Amniotic stem cell (primary cell): ENCODE results near the gene CDK5RAP2.
A peak's percentile ranks its signal among the peaks of the same experiment; 100 is the strongest.

Experiments used
- DNase-seq: peaks from one replicate; lab custom pipeline; 2025; lab: John Stamatoyannopoulos, UW

Gene CDK5RAP2

DNA sequence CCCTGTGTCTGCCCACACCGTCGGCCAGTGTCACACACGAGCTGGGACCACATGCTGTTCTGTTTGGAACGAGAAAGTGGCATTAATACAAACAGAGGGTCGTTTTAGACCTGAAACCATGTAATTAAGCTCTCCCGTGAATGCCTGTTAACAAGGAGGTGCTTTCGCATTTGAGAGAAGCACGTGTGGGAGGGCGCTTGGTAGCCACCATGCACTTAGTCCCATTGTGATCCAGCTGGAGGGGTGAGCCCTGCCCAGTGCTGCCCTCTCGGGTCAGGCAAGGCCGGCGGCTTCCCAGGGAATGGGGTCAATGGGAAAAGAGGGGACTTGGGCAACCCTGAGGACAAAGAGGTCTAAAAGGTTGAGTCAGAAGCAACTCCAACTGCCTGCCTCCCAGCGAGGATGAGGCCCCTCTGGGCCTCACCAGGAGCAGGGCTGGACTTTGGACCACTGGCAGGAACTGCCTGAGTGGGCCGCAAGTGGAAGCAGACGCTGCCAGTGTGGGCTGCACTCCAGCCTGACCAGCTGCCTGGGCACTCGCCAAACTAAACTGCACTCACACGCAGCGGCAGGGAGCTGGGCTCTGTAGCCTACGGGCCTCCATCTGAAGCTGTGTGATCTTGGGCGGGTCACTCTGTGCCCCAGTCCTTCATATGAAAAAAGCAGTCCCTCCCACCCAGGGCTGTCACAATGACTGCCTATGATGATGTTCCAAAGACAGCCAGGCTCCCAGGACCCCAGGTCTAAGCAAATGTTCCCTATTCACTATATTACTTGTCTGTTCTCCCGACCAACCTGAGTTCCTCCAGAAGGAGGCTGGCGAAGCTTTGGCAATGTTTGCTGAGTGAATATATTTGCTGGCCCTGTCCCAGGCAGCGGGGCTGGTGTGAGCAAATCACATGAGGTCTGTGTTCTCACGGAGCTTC, 195.7 kb downstream of the CDK5RAP2 start:
- DNase-seq, result no peak

DNA sequence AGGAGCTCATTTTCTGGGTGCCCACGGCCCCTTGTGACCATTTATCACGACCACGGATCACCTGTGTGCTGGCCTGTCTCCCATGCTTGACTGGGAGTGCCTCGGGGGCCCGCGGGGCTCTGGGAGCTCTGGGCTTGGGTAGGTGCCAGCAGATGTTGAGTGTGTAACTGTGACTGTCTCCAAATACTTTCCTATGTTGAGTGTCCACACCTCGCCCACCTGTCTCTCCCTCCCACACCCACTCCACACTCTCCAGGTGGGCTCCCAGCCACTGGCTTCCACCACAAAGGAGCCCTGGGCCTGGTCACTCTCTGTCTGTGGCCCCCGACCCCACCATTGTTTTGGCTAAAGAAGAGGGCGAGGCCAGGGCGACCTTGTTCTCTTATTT, 196.4 kb downstream of the CDK5RAP2 start:
- DNase-seq, result no peak

DNA sequence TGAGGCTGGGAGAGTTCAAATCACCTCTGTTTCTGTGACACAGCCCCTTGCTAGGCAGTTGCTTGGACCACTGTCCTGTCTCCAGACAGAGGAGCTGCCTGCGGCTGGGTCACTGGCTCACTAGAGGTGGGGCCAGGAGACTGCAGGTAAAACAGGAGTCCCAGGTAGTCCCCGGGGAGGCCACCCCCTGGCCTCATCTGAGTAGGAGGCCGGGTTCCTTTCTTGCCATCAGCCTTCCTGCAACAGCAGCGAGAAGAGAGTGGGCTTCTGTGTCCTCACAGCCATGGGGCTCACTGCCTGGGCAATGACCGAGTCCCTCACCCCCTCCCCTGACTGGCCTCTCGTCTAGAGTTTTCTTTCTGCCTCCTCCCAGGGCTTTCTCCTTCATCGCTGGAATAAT, 197.5 kb downstream of the CDK5RAP2 start:
- DNase-seq, result no peak

DNA sequence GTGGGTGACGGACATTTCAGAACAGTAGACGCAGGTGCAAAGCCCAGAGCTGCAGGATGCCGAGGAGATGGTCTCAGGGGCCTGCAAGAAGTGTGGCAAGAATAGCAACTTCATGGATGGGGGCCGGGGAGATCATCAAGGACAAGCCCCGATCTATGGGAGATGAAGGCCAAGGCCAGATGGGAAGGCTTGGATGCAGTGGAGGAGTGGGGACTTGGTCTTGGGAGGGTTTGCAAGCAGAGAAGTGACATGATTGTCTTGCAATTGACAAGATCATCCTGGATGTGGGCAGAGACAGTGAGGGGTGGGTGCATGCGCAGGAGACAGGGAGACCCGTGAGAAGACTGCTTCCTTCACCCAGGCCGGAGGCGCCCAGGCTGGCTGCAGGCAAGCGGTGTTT, 198.1 kb downstream of the CDK5RAP2 start:
- DNase-seq, result no peak

DNA sequence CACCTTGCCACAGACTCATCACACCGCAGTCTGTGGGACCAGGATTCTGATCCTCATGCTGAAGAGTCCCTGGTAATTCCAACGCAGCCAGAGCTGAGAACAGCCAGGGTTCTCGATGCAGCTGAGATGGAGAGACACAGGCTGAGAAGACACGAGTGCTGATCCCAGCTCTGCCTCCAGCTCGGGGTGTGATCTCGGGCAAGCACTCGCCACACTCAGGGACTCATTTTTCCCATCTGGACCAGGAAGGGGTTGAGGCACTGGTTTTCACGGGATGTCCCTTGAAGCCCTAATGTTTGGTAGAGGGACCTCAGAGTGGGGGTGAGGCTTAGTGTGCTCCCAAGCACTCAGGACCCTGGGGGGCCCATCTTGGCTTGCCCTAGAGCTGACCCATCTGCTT, 200.4 kb downstream of the CDK5RAP2 start:
- no peak for DNase-seq

DNA sequence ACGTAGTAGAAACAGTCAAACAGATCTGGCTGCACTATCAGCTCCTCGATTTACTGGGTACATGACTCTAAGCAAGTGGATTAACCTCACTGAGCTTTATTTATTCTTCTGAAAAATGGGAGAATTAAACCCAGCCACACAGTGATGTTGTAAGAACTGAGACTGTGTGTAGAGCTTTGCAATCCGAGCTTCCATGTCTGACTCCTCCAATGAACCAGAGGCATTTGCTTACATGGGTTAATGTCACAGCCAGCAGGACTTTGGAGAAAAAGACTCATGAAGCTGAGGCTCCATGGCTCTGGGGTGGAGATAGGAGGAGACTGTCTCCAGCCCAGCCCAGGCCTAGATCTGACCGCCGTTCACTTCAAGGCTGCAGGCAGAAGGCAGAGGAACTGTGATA, 201.3 kb downstream of the CDK5RAP2 start:
- DNase-seq, result no peak

DNA sequence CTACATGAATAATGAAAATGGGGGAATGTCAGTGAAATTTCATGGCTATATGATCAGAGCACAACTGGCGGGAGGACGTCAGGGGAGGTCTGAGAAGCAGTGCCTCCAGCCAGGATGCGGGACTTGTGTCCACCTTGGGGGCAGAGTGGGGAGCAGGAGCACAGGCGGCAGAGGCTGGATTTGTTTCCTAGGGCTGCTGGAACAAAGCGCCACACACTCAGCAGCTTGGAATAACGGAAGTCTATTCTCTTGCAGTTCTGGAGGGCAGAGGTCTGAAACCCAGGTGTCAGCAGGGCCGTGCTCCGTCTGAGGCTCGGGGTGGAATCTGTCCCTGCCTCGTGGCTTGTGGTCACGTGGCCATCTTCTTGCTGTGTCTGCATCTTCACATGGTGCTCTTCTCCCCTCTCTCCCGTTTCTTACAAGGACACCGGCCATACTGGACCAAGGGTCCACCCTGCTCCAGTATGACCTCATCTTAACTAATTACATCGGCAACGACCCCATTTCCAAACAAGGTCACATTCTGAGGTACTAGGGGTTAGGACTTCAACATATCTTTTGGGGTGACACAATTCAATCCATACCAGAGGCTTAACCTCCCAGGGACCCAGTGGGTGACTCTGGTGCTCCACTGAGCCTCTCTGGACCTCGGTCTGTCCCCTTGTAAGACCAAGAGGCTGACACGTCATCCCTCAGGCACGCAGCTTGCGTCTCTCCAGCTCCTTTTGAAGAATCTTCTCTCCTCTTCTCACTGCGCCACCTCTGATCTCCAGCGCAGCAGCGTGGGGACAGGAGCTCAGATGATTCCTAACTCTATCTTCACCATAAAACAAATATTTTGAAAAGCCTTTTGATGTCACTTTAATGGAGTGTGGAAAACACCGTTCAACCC, 202.5 kb downstream of the CDK5RAP2 start:
- no peak for DNase-seq

DNA sequence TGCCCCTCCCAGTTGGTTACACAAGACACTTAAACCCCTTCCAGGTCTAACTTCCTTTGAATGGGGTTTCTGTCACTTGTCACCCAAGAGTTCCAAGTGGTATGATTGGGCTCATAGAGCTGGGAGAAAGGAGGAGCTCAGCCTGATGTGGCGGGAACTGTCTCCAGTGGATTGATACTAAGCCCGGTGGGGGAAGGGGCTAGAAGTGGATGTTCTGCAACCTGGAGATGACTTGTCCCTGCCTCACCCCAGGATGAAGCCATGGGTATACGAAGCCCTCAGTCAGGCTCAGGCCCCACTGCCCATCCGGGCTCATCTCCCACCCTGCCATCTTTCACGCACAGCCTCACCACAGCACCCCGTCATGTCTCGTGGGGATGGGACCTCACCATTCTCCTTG, 203.9 kb downstream of the CDK5RAP2 start:
- no peak for DNase-seq

DNA sequence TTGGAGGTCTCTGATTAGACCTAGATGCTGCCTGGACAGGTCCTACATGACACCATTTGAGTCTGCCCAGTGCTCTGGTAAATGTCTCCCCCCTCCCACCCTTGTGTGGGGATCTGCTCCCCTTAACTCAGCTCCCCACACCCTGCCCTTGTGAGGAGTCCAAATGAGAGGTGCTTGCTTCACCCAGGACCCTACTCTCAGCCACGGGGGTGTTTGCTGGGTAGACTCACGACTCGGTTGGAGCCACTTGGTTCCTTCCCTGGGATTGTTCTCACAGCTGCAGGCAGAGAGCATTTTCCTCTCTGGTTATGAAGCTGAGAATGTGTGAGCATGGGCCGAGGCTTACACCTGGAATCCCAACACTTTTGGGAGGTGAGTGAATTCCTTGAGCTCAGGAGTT, 204.7 kb downstream of the CDK5RAP2 start:
- DNase-seq, result no peak

DNA sequence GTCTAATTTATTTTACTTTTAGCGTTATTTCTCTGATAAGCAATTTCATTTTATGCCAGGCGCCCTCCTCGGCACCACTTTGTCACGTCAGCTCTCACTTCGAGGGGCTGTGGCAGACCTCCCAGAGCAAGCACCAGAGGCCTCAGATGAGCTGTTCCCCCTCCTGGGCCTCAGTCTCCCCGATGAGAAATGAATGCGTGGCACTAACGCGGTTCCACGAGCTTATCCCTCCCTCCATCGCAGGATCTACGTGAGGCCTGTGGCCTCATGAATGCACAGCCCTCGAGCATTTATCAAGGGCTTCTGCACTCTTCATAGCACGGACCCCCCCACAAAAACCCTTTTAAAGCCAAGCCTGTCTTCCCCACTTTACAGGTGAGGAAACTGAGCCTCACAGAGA, 205.2 kb downstream of the CDK5RAP2 start:
- DNase-seq, result no peak

DNA sequence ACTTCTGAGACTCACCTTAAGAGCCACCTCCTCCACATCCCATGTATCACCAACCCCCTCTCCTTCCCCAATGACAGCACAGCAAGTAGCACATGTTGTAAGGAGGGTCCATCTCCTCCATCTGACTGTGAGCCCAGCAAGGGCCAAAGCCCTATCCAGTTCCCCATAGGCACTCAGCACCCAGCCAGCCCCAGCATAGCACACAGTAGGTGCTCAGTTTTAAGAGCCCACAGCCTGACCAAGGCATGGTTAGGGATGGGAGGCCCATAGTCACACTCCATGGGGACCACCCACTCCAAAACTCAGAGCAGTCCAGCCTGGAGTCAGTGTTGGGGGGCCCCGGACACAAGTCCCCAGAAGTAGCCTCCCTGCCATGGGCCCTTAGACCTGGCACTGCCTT, 205.7 kb downstream of the CDK5RAP2 start:
- DNase-seq, result no peak

DNA sequence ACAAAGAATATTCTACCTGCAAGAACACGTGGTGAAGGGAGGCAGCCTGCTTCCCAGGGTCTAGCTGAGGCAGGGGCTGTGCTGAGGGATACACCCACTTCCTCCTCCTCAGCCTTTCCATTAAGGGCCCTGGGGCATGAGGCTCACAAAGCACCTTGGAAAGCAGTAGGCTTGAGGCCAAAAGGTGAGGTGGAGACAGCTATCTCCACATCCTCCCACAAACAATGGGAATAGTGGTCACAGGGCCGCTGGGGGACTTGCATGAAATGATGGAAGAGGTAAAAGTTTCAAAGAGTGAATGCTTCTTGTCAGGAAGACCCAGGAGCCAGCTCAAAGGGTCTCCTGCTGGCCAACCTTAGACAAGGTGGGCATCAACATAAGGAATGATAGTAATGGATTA, 207.9 kb downstream of the CDK5RAP2 start:
- DNase-seq, result no peak

DNA sequence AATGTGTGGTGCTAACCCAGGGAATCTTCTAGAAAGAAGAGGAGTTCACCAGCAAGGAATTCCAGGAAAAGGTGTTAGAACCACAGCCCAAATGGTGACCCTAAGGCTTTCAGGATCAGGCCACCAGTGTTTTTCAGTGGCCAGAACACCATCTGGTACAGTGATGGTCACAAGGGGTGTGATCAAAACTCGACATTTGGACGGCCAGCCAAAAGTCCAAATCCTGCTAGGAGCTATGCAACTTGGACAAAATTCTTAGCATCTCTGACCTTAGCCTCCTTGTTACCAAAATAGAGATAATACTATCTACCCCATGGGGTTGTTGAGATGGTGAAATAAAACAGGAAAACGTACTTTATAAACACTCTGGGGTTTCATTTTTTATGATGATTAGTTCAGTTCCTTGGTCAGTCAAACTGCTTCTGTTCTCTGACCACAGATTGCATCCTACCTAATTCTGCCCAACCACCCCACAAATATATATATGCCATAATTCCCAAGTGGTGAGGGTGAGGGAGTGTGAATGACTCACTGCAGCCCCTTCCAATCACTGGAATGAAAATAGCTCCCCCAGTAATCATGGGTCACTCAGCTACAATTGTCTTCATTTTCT, 210.3 kb downstream of the CDK5RAP2 start:
- no peak for DNase-seq

DNA sequence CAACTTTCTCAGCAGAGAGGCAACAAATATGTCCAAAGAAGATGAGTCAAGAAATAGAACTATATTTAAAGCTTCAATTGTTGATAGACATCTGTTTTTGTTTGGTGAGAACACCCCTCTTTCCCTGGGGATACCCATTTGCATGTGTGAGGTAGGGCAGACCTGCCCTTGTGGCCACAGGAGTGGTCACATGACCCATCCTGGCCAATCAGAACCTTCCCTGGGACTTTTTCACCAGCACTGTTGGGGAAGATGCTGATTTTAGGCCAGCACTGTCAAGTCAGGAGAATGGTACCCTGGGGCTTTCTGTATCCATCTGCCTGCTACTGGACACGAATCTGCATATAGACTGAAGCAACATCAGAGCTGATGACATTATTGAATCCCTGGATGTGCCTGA, 211.2 kb downstream of the CDK5RAP2 start:
- DNase-seq, result no peak

DNA sequence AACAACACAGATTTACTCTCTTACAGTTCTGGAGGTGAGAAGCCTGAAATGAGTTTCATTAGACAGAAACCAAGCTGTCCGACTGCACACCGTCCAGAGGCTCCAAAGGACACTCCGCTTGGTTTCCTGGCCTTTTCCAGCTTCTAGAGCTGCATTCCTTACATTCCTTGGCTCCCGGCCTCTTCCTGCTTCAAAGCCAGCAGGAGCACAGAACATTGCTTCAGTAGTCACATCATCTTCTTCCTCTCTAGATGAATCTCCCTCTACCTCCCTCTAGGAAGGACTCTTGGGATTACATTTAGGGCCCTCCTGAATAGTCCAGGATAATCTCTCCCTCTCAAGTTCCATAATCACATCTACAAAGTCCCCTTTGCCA, 213.3 kb downstream of the CDK5RAP2 start:
- peak; percentile 45 for DNase-seq

DNA sequence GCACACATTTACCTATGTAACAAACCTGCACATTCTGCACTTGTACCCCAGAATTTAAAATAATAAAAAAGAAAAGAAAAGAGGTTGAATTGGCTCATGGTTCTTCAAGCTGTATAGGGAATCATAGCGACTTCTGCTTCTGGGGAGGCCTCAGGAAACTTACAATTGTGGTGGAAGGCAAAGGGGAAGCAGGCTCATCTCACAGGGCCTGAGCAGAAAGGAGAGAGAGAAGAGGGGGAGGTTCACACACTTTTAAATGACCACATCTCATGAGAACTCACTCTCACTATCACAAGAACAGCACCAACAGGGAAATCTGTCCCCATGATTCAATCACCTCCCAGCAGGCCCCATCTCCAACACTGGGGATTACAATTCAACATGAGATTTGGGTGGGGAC, 214.6 kb downstream of the CDK5RAP2 start:
- DNase-seq, result no peak

DNA sequence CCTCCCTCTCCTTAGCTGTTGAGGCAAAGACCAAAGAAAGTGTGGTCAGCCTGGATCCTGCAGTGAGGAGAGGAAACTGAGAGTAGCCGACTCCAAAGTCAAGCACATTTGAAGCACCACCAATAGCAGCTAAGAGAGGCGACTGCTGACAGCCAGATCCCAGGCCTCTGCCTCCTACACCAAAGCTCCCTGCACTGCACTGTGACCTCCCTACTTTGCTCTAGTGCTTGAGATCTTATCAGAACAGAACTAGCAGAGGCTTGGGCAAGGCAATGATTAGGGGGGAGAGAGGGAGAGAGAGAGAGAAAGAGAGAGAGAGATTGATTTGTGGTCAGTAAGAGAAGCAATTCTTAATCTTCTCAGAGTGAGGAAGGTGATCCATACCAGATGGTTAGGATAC, 216.3 kb downstream of the CDK5RAP2 start:
- DNase-seq, result no peak

DNA sequence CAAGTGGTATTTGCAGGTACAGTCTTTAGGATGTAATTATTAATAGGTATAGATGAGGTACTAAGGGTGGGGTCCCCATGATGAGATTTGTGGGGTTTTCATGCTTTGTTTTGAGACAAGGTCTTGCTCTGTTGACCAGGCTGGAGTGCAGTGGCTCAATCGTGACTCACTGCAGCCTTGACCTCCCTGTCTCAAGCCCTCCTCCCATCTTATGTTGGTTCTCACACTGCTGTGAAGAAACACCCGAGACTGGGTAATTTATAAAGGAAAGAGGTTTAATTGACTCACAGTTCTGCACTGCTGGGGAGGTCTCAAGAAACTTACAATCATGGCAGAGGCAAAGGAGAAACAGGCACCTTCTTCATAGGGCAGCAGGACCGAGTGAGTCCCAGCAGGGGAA, 217.5 kb downstream of the CDK5RAP2 start:
- DNase-seq, result no peak

DNA sequence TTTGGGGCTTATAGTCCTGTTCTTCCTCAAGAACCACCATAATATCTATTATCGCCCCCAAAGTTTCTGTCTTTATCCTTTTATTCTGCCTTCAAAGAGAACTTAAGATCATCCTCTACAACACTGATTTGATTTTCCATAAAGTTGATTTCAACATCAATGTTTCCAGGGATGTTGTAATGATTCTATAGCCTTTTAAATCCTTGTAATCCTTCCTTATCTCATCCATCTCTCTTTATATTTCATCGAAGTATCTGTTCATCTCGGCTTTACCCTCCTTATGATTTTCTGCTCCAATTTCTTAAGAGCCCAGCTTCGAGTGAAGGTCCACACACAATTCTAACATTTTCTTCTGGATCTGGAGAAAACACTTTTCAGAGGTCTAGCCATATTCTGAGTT, 218.4 kb downstream of the CDK5RAP2 start:
- DNase-seq, result no peak

DNA sequence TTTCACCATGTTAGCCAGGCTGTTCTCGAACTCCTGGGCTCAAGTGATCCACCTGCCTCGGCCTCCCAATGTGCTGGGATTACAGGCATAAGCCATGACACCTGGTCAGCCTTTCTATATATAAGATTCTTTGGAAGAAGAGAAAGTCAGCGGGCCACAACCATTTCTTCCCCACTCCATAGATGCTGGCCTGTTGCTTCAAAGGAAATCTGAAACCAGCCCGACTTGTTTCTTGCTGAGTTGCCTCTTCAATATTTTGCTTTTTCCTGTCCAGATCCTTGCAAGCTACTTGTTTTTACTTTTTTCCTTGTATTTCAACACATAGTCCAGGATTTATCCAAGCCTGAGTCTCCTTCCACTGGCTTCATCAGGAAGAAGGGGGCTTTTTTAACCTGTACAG, 219.5 kb downstream of the CDK5RAP2 start:
- DNase-seq, result no peak

DNA sequence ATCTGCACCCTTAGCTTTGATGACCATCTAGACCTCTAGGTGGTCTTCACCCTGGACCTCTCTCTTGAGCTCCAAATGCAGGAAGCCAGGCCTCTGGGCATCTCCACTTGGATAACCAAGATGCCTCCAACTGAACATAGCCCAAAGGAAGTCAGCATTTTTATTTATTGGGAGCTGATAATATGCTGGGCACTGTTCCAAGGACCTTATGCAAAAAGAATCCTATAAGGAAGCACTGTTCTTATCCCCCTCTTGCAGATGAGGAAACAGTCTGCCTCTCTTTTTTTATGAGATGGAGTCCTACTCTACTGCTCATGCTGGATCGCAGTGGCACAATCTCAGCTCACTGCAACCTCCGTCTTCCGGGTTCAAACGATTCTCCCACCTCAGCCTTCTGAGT, 219.9 kb downstream of the CDK5RAP2 start:
- DNase-seq, result no peak

DNA sequence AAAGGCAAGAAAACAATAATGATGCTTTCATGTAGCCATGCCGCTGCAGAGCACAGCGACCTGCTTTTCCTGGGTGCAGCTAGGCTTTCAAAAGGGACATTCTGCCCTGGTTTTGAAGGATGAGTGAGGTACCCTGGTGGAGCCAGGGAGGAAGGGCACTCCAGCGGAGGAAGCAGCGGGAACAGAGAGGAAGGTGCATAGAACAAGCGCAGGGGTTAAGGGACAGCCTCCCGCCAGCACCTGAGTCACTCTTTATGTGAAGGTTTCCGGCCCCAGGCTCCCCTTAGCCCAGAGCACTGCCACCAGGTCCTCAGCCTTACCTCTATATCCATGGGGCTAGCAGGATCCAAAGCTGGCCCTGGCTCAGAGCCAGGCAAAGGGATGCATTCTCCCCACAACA, 221.1 kb downstream of the CDK5RAP2 start:
- no peak for DNase-seq

DNA sequence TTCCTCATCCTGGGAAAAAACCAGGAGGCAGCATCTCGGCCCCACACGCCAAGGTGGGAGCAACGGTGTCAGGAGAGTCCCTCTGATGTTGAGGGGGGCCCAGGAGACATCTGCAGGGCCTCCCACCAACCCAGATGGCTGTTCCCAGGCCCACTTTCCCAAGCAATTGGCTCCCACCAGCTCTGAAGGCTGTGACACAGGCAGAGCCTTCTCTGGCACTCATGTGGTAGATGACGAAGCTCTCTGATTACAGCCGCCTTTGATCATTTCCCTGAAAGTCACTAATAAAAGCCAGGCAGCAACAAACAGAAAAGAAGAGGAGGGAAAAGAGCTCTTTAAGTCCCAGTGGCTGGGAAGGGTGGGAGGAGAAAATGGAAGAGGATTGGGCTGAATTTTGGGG, 226.5 kb downstream of the CDK5RAP2 start:
- no peak for DNase-seq
